Fibroblast of skin of abdomen (primary cell): ENCODE results near the gene SCAI. TPM values are rescaled to one million over a fixed set of nuclear protein-coding genes. Genes with fewer than 3 reads are reported as not detected.
"Not testable (repeated sequence)": the region's sequence is repeated elsewhere in the genome, so short reads cannot be mapped to it uniquely, and the experiment has no call there.

Experiments used
- DNase-seq: peaks from one replicate; pipeline ENCODE4 v3.0.0-alpha.2; 2013
- polyA plus RNA-seq, 2 experiments: library from polyadenylated mRNA; unstranded; fragments of 120-200 nt; gene quantifications; one replicate each; pipeline ENCODE4 v1.2.1, GENCODE V29; 2013; ENCODE audit not compliant: insufficient read length in 2 of 2

The SCAI gene
- 3.7 TPM for polyA plus RNA-seq (2013, experiment 1 of 2; ENCODE audit: insufficient read length)
- 3.9 TPM for polyA plus RNA-seq (2013, experiment 2 of 2; ENCODE audit: insufficient read length)

GRCh38 chr9:125143377-125144090 lies at the start of gene SCAI:
SCAI (minus strand) TSS chr9:125143528; CDS start chr9:125143437, 91 bp downstream.
- peak; percentile 99 for DNase-seq

GRCh38 chr9:125190361-125190801 lies 47.1 kb upstream of the SCAI start:
- DNase-seq = no peak

GRCh38 chr9:125189361-125190289 lies 46.3 kb upstream of the SCAI start, which contains the start of gene PPP6C:
PPP6C (minus strand) TSS chr9:125189803; CDS start chr9:125189718, 85 bp downstream.
- DNase-seq = peak; percentile 96

- no peak for DNase-seq
Measured at GRCh38 chr9:125189011-125189360, 45.7 kb upstream of the SCAI start.

- DNase-seq = no peak
Measured at GRCh38 chr9:125183561-125183960, 40.2 kb upstream of the SCAI start.

GRCh38 chr9:125183054-125183453 lies 39.7 kb upstream of the SCAI start:
- DNase-seq = no peak

GRCh38 chr9:125181756-125182155 lies 38.4 kb upstream of the SCAI start:
- not testable (repeated sequence) for DNase-seq

GRCh38 chr9:125180876-125181275 lies 37.5 kb upstream of the SCAI start:
- DNase-seq = no peak

- DNase-seq = not testable (repeated sequence)
Measured at GRCh38 chr9:125179776-125180175, 36.4 kb upstream of the SCAI start.

- DNase-seq = no peak
Measured at GRCh38 chr9:125177888-125178287, 34.6 kb upstream of the SCAI start.

GRCh38 chr9:125176636-125177035 lies 33.3 kb upstream of the SCAI start:
- peak; percentile 75 for DNase-seq

- peak; percentile 28 for DNase-seq
Measured at GRCh38 chr9:125172031-125172755, 28.9 kb upstream of the SCAI start.

GRCh38 chr9:125169895-125170294 lies 26.6 kb upstream of the SCAI start:
- DNase-seq = no peak

GRCh38 chr9:125166762-125167161 lies 23.4 kb upstream of the SCAI start:
- DNase-seq = no peak

GRCh38 chr9:125162891-125163290 lies 19.6 kb upstream of the SCAI start:
- DNase-seq = not testable (repeated sequence)

GRCh38 chr9:125161284-125161918 lies 18.1 kb upstream of the SCAI start:
- DNase-seq = peak; percentile 43

- no peak for DNase-seq
Measured at GRCh38 chr9:125160750-125161149, 17.4 kb upstream of the SCAI start.

GRCh38 chr9:125156551-125156950 lies 13.2 kb upstream of the SCAI start:
- DNase-seq = no peak

- no peak for DNase-seq
Measured at GRCh38 chr9:125153712-125154367, 10.5 kb upstream of the SCAI start.

GRCh38 chr9:125151730-125152129 lies 8.4 kb upstream of the SCAI start:
- no peak for DNase-seq
